Esophagus mucosa (tissue), 1 donor: ENCODE data around the gene TIE1. TPM values are rescaled to one million over a fixed set of nuclear protein-coding genes. Genes with fewer than 3 reads are reported as not detected.

Source experiments
- ATAC-seq: fragments of 200-7000 bp; cut with Tn5 transposase; one replicate; pipeline ENCODE4 v1.9.1; 2020
- total RNA-seq: library from RNA; stranded (reverse); gene quantifications from one replicate; pipeline ENCODE4 v1.2.4, GENCODE V29; 2023
- donor health status: DM: yes; HTN: yes; CAD: no.

TIE1 gene
- total RNA-seq, 1 donor from 2014 or later = 4.1 TPM

- ATAC-seq = no peak
These were observed 38.9 kb downstream of the TIE1 start for GRCh38 chr1:43339584-43340232.

- ATAC-seq = no peak
These were observed 39.8 kb downstream of the TIE1 start for GRCh38 chr1:43340559-43340958.

GRCh38 chr1:43344267-43344850, 43.6 kb downstream of the TIE1 start:
- ATAC-seq = no peak

GRCh38 chr1:43345120-43345519, 44.3 kb downstream of the TIE1 start:
- no peak for ATAC-seq

GRCh38 chr1:43346636-43347035, 45.9 kb downstream of the TIE1 start:
- no peak for ATAC-seq

GRCh38 chr1:43348343-43348808, 47.6 kb downstream of the TIE1 start:
- peak; percentile 40 for ATAC-seq

GRCh38 chr1:43348809-43349593, 48.2 kb downstream of the TIE1 start:
- peak; percentile 96 for ATAC-seq

- peak; percentile 36 for ATAC-seq
These were observed 49.0 kb downstream of the TIE1 start for GRCh38 chr1:43349594-43350306.

GRCh38 chr1:43350976-43351375, 50.2 kb downstream of the TIE1 start:
- ATAC-seq = no peak

- no peak for ATAC-seq
These were observed 50.9 kb downstream of the TIE1 start for GRCh38 chr1:43351421-43352350.

- no peak for ATAC-seq
These were observed 51.5 kb downstream of the TIE1 start for GRCh38 chr1:43352351-43352705.

GRCh38 chr1:43352881-43353280, 52.1 kb downstream of the TIE1 start:
- ATAC-seq = no peak

- no peak for ATAC-seq
These were observed 53.7 kb downstream of the TIE1 start for GRCh38 chr1:43354471-43354870.

GRCh38 chr1:43354936-43355335, 54.2 kb downstream of the TIE1 start:
- ATAC-seq = no peak

GRCh38 chr1:43357251-43357650, 56.5 kb downstream of the TIE1 start:
- no peak for ATAC-seq

GRCh38 chr1:43358121-43358745, 57.5 kb downstream of the TIE1 start:
- ATAC-seq = peak; percentile 25

GRCh38 chr1:43358746-43359693, 58.2 kb downstream of the TIE1 start, which contains the start of gene CDC20:
TSS of gene CDC20 (plus strand) at chr1:43358981. CDS start at chr1:43359216, 235 bp downstream.
- peak; percentile 96 for ATAC-seq

GRCh38 chr1:43359696-43360095, 58.9 kb downstream of the TIE1 start:
- ATAC-seq = no peak

- ATAC-seq = no peak
These were observed 59.8 kb downstream of the TIE1 start for GRCh38 chr1:43360616-43361015.

GRCh38 chr1:43363283-43363934, 62.6 kb downstream of the TIE1 start:
- no peak for ATAC-seq
